GM23338 (cell line): ENCODE results near the gene AP2A1.

ENCODE experiments used
- CREB1 ChIP-seq: fragments of 250-450 bp; sonication (Bioruptor Pico); IDR thresholded peaks from 2 replicates; pipeline ENCODE4 v1.5.0; 2020; ENCODE audit warnings: low read depth, mild to moderate bottlenecking, moderate library complexity
- EZH2 ChIP-seq: fragments of 200-600 bp; sonication (generic); IDR thresholded peaks from one replicate; pipeline ENCODE4 v1.8.0; 2017; ENCODE audit warnings: antibody characterized with exemption, mild to moderate bottlenecking, low read depth; ENCODE audit not compliant: unreplicated experiment
- EZH2phosphoT487 ChIP-seq: fragments of 200-600 bp; sonication (generic); IDR thresholded peaks from one replicate; pipeline ENCODE4 v1.8.1; 2018; ENCODE audit warnings: antibody characterized with exemption; ENCODE audit not compliant: unreplicated experiment
- JUNB ChIP-seq: IDR thresholded peaks from one replicate; pipeline ENCODE4 v1.6.1; 2016; ENCODE audit warnings: antibody characterized with exemption; ENCODE audit not compliant: unreplicated experiment
- NANOG ChIP-seq: IDR thresholded peaks from 2 replicates; pipeline ENCODE4 v1.6.1; 2016; ENCODE audit warnings: antibody characterized with exemption, borderline replicate concordance
- POLR2AphosphoS5 ChIP-seq: IDR thresholded peaks from 2 replicates; pipeline ENCODE4 v1.6.1; 2016; ENCODE audit warnings: antibody characterized with exemption, low read depth
- ZNF331 ChIP-seq: fragments of 250-450 bp; sonication (Bioruptor Pico); IDR thresholded peaks from 2 replicates; pipeline ENCODE4 v1.5.0; 2020; ENCODE audit warnings: low read depth, mild to moderate bottlenecking, moderate library complexity
- TF ChIP-seq, protein P1 (sequence below), 2 experiments: fragments of 200-600 bp in 1 of 2; sonication (generic) in 1 of 2; conservative IDR thresholded peaks; 2 replicates each; pipeline versions ENCODE4 v1.5.1 to v1.6.1; 2016 to 2017; ENCODE audit warnings: antibody characterized with exemption in 2 of 2, low read depth in 2 of 2, mild to moderate bottlenecking in 2 of 2, moderate library complexity in 1 of 2
- TF ChIP-seq, protein P2 (sequence below): IDR thresholded peaks from one replicate; pipeline ENCODE4 v1.6.1; 2018; ENCODE audit warnings: antibody characterized with exemption; ENCODE audit not compliant: unreplicated experiment
- TF ChIP-seq, protein P3 (sequence below): IDR thresholded peaks from 2 replicates; pipeline ENCODE4 v1.6.1; 2016; ENCODE audit warnings: antibody characterized with exemption

DNA sequence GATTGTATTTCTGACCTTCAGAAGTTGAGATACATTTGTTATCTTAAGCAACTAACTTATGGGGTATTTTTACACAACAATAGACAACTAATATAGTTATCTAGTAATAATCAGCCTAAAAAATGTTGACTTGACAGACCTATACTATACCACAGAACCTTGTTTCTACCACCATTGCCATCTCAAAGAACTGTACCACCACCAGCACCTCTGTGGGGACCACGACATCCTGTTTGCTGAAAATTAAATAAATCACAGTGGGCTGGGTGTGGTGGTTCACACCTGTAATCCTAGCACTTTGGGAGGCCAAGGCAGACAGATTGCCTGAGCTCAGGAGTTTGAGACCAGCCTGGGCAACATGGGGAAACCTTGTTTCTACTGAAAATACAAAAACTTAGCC, 27.7 kb upstream of the AP2A1 start:
- TF ChIP-seq, protein P1, sequence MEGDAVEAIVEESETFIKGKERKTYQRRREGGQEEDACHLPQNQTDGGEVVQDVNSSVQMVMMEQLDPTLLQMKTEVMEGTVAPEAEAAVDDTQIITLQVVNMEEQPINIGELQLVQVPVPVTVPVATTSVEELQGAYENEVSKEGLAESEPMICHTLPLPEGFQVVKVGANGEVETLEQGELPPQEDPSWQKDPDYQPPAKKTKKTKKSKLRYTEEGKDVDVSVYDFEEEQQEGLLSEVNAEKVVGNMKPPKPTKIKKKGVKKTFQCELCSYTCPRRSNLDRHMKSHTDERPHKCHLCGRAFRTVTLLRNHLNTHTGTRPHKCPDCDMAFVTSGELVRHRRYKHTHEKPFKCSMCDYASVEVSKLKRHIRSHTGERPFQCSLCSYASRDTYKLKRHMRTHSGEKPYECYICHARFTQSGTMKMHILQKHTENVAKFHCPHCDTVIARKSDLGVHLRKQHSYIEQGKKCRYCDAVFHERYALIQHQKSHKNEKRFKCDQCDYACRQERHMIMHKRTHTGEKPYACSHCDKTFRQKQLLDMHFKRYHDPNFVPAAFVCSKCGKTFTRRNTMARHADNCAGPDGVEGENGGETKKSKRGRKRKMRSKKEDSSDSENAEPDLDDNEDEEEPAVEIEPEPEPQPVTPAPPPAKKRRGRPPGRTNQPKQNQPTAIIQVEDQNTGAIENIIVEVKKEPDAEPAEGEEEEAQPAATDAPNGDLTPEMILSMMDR (conservative IDR thresholded peaks at IDR 0.05; ENCODE audit: low read depth in 2 of 2): no peak
- TF ChIP-seq, protein P2, sequence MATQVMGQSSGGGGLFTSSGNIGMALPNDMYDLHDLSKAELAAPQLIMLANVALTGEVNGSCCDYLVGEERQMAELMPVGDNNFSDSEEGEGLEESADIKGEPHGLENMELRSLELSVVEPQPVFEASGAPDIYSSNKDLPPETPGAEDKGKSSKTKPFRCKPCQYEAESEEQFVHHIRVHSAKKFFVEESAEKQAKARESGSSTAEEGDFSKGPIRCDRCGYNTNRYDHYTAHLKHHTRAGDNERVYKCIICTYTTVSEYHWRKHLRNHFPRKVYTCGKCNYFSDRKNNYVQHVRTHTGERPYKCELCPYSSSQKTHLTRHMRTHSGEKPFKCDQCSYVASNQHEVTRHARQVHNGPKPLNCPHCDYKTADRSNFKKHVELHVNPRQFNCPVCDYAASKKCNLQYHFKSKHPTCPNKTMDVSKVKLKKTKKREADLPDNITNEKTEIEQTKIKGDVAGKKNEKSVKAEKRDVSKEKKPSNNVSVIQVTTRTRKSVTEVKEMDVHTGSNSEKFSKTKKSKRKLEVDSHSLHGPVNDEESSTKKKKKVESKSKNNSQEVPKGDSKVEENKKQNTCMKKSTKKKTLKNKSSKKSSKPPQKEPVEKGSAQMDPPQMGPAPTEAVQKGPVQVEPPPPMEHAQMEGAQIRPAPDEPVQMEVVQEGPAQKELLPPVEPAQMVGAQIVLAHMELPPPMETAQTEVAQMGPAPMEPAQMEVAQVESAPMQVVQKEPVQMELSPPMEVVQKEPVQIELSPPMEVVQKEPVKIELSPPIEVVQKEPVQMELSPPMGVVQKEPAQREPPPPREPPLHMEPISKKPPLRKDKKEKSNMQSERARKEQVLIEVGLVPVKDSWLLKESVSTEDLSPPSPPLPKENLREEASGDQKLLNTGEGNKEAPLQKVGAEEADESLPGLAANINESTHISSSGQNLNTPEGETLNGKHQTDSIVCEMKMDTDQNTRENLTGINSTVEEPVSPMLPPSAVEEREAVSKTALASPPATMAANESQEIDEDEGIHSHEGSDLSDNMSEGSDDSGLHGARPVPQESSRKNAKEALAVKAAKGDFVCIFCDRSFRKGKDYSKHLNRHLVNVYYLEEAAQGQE: no peak
- TF ChIP-seq POLR2AphosphoS5 (no peak), EZH2 (no peak), EZH2phosphoT487 (no peak), NANOG (no peak), JUNB (no peak), CREB1 (no peak), ZNF331 (CRISPR knock-in tag) (no peak)
- TF ChIP-seq, protein P3, sequence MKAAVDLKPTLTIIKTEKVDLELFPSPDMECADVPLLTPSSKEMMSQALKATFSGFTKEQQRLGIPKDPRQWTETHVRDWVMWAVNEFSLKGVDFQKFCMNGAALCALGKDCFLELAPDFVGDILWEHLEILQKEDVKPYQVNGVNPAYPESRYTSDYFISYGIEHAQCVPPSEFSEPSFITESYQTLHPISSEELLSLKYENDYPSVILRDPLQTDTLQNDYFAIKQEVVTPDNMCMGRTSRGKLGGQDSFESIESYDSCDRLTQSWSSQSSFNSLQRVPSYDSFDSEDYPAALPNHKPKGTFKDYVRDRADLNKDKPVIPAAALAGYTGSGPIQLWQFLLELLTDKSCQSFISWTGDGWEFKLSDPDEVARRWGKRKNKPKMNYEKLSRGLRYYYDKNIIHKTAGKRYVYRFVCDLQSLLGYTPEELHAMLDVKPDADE: no peak
